Glomerular visceral epithelial cell (primary cell): ENCODE results near the gene CRELD2.

Source experiments
- DNase-seq: peaks from one replicate; pipeline ENCODE4 v3.0.0-alpha.2; 2016; ENCODE audit errors: extremely low spot score

Gene CRELD2

DNA sequence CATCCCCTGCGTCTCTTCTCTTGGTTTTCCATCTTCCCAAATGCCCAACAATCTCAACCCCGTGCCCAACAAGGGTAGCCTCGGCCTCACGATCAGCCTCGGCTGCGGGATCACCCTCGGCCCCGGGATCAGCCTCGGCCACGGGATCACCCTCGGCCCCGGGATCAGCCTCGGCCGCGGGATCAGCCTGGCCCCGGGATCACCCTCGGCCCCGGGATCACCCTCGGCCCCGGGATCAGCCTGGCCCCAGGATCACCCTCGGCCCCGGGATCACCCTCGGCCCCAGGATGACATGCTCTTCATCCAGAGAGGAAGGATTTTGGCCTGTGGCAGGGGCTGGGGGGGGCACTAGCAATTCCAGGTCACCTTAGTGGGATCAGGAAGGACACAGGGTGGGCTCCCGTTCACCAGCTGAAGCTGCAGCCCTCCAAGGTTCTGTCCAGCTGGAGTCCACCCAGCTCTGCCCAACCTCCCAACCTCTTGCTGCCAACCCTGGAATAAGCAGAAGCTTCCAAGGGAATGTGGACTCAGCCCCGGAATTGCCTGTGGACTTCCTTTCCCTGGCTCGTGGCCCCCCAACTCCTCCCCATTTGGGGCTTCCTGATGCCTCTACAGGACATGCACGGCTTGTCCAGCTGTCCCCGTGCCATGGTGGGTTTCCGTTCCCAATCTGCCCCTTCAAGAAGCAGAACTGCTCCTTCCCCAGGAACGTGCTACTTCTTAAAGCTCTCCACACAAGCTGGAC is 6.4 kb upstream of the CRELD2 start:
- no peak for DNase-seq

- no peak for DNase-seq
Observed at GRCh38 chr22:49913026-49913425, 5.4 kb upstream of the CRELD2 start.

- no peak for DNase-seq
Observed at GRCh38 chr22:49913446-49913845, 5.0 kb upstream of the CRELD2 start.

GRCh38 chr22:49914256-49914655 is 4.2 kb upstream of the CRELD2 start:
- DNase-seq = no peak

- no peak for DNase-seq
Observed at GRCh38 chr22:49915610-49916009, 2.8 kb upstream of the CRELD2 start.

GRCh38 chr22:49916831-49917230 is 1.6 kb upstream of the CRELD2 start:
- DNase-seq = no peak

DNA sequence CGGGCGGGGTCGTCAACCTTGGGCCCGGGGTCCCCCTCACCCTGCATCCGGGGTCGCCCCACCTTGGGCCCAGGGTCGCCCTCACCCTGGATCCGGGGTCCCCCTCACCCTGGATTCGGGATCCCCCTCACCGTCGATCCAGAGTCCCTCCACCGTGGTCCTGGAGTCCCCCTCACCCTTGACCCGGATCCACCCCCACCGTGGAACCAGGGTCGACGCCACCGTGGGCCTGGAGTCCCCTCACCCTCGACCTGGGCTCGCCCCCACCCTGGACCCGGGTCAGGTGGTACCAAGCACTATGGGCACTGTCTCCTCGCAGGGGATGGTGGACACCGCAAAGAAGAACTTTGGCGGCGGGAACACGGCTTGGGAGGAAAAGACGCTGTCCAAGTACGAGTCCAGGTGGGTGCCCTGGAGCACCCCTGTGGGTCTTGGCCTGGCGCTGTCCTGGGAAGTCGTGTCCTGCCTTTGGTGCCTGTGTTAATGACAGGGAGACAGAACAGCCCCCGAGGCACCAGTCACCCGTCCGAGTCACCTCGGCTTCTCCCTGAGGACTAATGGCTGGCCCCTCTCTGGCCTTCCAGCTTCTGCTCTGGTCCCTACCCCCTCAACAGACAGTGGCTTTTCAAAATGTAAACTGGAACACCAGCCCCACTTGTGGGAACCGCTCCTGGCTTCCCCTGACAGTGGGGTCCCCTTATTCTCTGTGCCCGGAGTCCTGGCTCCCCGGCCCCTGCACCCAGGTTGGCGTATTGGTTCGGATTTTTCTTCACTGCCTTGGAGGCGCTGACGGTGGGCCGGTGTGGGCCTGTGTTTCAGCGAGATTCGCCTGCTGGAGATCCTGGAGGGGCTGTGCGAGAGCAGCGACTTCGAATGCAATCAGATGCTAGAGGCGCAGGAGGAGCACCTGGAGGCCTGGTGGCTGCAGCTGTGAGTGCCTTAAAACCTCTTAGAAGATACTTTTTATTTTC is 762 bp downstream of the CRELD2 start:
- no peak for DNase-seq

- no peak for DNase-seq
Observed at GRCh38 chr22:49920859-49921258, 2.4 kb downstream of the CRELD2 start.

- no peak for DNase-seq
Observed at GRCh38 chr22:49921508-49922278, 3.3 kb downstream of the CRELD2 start.

GRCh38 chr22:49922484-49922883 is 4.0 kb downstream of the CRELD2 start:
- no peak for DNase-seq

DNA sequence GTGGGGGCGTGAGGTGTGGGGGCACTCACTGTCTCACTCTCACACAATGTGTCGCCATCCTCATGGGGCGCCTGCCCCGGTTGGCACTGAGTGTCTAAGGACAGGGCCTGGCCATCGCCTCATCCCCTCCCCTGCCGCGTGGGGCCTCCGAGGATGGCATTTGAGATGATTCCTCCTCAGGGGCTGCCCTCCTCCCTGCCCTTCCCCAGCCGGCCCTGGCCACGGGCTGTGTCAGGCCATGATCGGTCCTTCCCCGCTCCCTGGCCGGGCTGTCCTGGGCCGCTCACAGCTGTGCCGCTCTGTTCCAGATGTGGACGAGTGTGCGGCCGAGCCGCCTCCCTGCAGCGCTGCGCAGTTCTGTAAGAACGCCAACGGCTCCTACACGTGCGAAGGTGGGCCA is 4.5 kb downstream of the CRELD2 start:
- no peak for DNase-seq

- DNase-seq = no peak
Observed at GRCh38 chr22:49923445-49923844, 5.0 kb downstream of the CRELD2 start.

- DNase-seq = no peak
Observed at GRCh38 chr22:49924113-49924833, 5.8 kb downstream of the CRELD2 start.

DNA sequence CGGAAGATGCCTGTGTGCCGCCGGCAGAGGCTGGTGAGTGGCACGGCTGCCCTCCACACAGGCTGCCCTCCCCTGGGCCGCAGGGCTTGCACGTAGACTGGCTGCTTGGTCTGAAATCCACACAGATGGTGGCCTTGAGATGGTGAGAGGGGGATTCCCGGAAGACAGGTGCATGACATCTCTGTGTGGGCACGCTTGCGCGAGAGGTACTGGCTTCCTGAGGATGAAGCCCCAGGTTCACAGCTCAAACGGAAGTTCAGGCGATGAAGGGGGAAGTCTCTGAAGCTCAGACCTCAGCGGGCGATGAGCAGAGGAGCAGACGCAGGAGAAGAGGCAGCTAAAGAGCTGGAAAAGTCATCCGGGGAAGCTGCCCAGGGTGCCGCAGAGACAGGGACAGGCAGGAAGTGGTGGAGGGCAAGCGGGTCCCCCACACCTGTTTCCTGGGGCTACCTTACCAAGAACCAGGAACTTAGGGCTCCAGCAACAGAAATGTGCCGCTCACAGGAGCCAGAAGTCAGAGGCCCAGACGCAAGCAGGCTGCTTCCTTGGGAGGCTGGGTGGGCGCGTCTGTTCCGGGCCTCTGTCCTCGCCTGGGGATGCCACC is 7.2 kb downstream of the CRELD2 start:
- DNase-seq = no peak

DNA sequence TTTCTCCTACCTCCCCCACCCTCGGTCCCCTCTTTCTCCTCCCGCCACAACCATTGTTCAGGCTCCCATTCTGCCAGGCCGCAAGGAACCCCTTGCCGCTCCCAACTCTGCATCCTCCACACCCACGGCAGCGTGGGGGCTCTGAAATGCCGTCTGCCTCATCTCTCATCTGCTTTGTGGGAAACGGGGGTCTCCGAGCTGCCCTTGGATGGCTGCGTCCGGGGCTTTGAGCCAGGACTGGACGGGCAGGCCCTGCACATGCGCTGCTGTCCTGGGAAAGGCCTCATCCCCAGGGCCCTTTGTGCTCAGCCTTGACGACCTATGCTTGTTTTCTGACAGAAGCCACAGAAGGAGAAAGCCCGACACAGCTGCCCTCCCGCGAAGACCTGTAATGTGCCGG is 8.5 kb downstream of the CRELD2 start:
- DNase-seq = no peak

GRCh38 chr22:49927483-49928184 is 9.2 kb downstream of the CRELD2 start:
- no peak for DNase-seq

DNA sequence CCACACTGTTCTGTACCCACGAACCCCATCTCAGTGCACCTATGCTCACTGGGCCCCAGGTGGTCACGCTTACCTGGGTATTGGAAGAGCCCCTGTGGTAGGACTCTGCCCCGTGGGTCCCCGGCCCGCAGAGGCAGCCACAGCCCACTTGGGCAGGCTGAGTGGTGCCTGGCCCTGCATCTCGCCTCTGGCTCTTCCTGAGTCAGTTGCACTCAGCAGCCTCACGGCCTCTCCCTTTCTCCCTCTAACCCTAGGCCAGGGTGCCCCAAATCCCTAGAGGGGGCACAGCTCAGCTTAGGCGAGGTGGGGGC is 9.7 kb downstream of the CRELD2 start:
- no peak for DNase-seq

GRCh38 chr22:49928555-49929210 is 10.2 kb downstream of the CRELD2 start:
- DNase-seq = no peak

DNA sequence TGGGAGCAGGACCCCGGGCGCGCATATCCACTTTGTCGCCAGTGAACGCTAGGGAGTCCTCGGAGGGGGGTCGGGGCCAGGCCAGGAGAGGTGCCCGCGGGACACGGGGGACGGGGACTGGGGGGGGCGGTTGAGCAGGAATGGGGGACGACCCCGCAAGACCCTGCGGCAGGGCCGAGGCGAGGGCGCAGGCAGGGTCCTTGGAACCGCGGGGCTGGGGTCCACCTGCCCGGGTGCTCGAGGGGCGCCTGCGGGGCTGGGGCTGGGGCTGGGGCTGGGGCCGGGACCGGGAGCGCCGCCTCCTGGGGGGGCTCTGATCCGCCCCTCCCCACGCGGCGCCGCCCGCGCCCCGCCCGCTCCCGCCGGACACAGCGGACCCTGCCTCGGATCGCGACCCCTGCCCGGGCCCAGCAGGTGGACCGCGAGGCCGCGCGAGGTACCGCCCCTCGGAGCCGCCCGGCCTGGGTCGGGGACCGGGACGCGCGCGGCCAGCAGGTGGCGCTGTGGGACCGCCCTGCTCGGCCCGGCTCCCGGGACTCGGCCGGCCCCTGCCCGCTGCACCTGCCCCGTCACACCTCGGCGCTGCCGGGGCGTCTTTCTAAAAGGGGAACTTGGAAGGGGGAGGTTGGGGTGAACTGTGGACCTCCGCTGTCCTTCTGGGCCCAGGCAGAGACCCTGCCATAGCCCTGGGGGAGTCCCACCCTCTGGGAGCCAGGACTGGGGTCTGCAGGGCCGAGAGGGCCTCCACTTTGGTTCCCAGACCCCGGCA is 11.0 kb downstream of the CRELD2 start:
- peak; percentile 50 for DNase-seq
